DND-41 (cell line): ENCODE measurements around the gene SRGAP2C.
"Not testable (repeated sequence)": the region's sequence is repeated elsewhere in the genome, so short reads cannot be mapped to it uniquely, and the experiment has no call there.

Source experiments
- EZH2 ChIP-seq: IDR thresholded peaks from 3 replicates; pipeline ENCODE4 v1.6.1; 2012; ENCODE audit warnings: borderline replicate concordance, low read depth, mild to moderate bottlenecking, moderate library complexity, low read length, inconsistent platforms; ENCODE audit not compliant: severe bottlenecking
- TF ChIP-seq, protein P1 (sequence below): IDR thresholded peaks from 2 replicates; pipeline ENCODE4 v1.5.1; 2012; ENCODE audit warnings: borderline replicate concordance, low read length, moderate library complexity, mild to moderate bottlenecking; ENCODE audit not compliant: poor library complexity, severe bottlenecking; ENCODE audit errors: extremely low read depth

- TF ChIP-seq EZH2: not testable (repeated sequence)
- TF ChIP-seq, protein P1, sequence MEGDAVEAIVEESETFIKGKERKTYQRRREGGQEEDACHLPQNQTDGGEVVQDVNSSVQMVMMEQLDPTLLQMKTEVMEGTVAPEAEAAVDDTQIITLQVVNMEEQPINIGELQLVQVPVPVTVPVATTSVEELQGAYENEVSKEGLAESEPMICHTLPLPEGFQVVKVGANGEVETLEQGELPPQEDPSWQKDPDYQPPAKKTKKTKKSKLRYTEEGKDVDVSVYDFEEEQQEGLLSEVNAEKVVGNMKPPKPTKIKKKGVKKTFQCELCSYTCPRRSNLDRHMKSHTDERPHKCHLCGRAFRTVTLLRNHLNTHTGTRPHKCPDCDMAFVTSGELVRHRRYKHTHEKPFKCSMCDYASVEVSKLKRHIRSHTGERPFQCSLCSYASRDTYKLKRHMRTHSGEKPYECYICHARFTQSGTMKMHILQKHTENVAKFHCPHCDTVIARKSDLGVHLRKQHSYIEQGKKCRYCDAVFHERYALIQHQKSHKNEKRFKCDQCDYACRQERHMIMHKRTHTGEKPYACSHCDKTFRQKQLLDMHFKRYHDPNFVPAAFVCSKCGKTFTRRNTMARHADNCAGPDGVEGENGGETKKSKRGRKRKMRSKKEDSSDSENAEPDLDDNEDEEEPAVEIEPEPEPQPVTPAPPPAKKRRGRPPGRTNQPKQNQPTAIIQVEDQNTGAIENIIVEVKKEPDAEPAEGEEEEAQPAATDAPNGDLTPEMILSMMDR: not testable (repeated sequence)
These were observed 23.6 kb downstream of the SRGAP2C start for GRCh38 chr1:121208375-121208774.
